Panc1 (cell line): Measurements from ENCODE around the gene GRK6. TPM values are rescaled to one million over a fixed set of nuclear protein-coding genes. Genes with fewer than 3 reads are reported as not detected.
A peak's percentile ranks its signal among the peaks of the same experiment; 100 is the strongest.

Source experiments
- ATAC-seq: fragments of 200-7000 bp; cut with Tn5 transposase; 2 replicates; pipeline ENCODE4 v1.9.1; 2020; ENCODE audit warnings: mild to moderate bottlenecking, moderate library complexity
- BruUV-seq: library from RNA; stranded (reverse); fragments of 400-500 nt; replicated peaks from 2 replicates; lab custom pipeline; 2021; lab: Mats Ljungman, UMichigan
- CTCF ChIA-PET: fragments of 300-600 bp; sonication (Branson Sonifier 250); formaldehyde crosslinking; loops from one replicate; lab custom pipeline; 2022; ENCODE audit warnings: antibody characterized with exemption; lab: Charles Lee
- POLR2A ChIA-PET: fragments of 300-600 bp; sonication (Branson Sonifier 250); formaldehyde crosslinking; loops from one replicate; lab custom pipeline; 2022; ENCODE audit warnings: antibody characterized with exemption; lab: Charles Lee
- DNase-seq: peaks from one replicate; pipeline ENCODE4 v3.0.0-alpha.2; 2010; ENCODE audit warnings: low read depth, low spot score
- H3K27ac ChIP-seq: 2 replicates; pipeline ENCODE4 v1.5.1; 2011; ENCODE audit warnings: mild to moderate bottlenecking, low read length, inconsistent platforms
- H3K27me3 ChIP-seq: fragments of 200-500 bp; sonication (Bioruptor generic); 2 replicates; pipeline ENCODE4 v1.6.0; 2014; ENCODE audit warnings: low read length, inconsistent platforms; ENCODE audit not compliant: control insufficient read depth, insufficient read depth
- H3K36me3 ChIP-seq: fragments of 200-500 bp; sonication (Bioruptor generic); 2 replicates; pipeline ENCODE4 v1.5.1; 2014; ENCODE audit warnings: inconsistent platforms, mild to moderate bottlenecking, low read length, moderate library complexity; ENCODE audit not compliant: control insufficient read depth, insufficient read depth
- H3K4me1 ChIP-seq: 2 replicates; pipeline ENCODE4 v1.5.1; 2011; ENCODE audit warnings: inconsistent platforms, mild to moderate bottlenecking, low read length, moderate library complexity; ENCODE audit not compliant: control insufficient read depth, insufficient read depth
- H3K4me3 ChIP-seq, 2 experiments: 2 replicates each; pipeline ENCODE4 v1.5.1; 2011 to 2012; ENCODE audit warnings: low read depth in 2 of 2, low read length in 2 of 2, mild to moderate bottlenecking in 2 of 2, inconsistent platforms in 1 of 2, moderate library complexity in 1 of 2
- H3K9me3 ChIP-seq: fragments of 200-500 bp; sonication (Bioruptor generic); 2 replicates; pipeline ENCODE4 v1.5.1; 2014; ENCODE audit warnings: low read depth, mild to moderate bottlenecking, inconsistent platforms, low read length, moderate library complexity; ENCODE audit not compliant: control insufficient read depth, insufficient read depth
- POLR2AphosphoS5 ChIP-seq: IDR thresholded peaks from 2 replicates; pipeline ENCODE4 v1.6.1; 2012; ENCODE audit warnings: mild to moderate bottlenecking, low read depth, low read length, moderate library complexity
- SIN3A ChIP-seq: IDR thresholded peaks from 2 replicates; pipeline ENCODE4 v1.6.1; 2012; ENCODE audit warnings: low read depth, mild to moderate bottlenecking, low read length, moderate library complexity, borderline replicate concordance; ENCODE audit not compliant: insufficient read depth
- TCF7L2 ChIP-seq: IDR thresholded peaks from 2 replicates; pipeline ENCODE4 v1.6.1; 2011; ENCODE audit warnings: mild to moderate bottlenecking, low read depth, low read length, inconsistent platforms
- in situ Hi-C: cut with HindIII; loops from 2 replicates; pipeline ENCODE4 v1.10.0; 2016; ENCODE audit warnings: low sequenced_read_pairs, low pct_unique_long_range_greater_than_20kb
- intact Hi-C: fragments of 100-400 bp; cut with micrococcal nuclease; formaldehyde crosslinking; loops from one replicate; pipeline ENCODE4 v1.10.0; 2022; ENCODE audit not compliant: unreplicated experiment
- total RNA-seq: library from RNA; stranded (reverse); gene quantifications from one replicate; pipeline ENCODE4 v1.2.1, GENCODE V29; 2021; ENCODE audit not compliant: unreplicated experiment
- TF ChIP-seq, protein P1 (sequence below), 2 experiments: IDR thresholded peaks; 2 replicates each; pipeline ENCODE4 v1.6.1; 2011 to 2012; ENCODE audit warnings: low read depth in 2 of 2, control low read depth in 1 of 2, low read length in 1 of 2, mild to moderate bottlenecking in 1 of 2, moderate library complexity in 1 of 2; ENCODE audit not compliant: insufficient read depth in 1 of 2
- TF ChIP-seq, protein P2 (sequence below): fragments of 450-650 bp; IDR thresholded peaks from 2 replicates; pipeline ENCODE4 v1.5.1; 2017; ENCODE audit warnings: mild to moderate bottlenecking

GRK6 gene
- total RNA-seq, 1 experiment from 2014 or later, result 56.1 TPM

DNA sequence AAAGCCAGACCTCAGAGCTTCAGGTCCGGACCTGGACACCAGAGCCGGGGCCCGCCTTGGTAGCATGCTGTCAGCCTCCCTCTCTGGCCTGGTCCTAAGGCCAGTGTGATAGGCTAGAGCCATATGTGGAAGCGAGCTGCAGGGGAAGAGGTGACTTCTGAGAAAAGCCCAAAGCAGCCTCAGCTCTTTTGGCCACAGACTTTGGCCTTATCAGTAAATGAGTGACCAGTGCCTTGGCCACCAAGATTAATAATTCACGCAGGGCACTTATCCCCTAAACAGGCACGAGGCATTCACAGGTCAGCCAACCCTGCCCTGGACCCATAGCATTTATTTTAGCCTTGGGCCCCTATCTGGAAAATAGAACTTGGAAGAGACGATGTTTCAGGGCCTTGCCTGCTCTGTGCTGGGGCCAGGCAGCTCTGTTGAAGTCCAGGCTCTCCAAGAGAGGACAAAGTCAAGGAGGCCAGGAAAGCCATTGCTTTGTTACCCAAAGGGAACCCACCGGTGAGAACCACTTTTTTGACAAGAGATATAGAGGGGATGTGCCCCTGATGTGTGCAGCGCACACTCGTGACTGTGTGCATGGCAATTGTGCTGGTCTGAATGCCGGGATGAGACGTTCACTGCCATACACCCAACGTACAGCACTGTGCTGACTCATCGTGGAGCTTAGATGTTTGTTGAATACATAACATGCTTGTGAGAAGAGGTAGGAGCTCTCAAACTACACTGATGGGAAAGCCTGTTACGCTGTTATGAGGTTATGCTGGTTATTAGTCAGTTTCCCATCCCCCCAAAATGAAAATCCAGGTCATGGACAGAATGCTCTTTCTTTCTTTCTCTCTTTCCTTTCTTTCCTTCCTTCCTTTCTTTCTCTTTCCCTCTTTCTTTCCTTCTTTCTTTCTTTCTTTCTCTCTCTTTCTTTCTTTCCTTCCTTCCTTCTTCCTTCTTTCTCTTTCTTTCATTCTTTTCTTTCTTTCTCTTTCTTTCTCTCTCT, 47.3 kb upstream of the GRK6 start:
- no peak overlapping the region; the same call in 1 of the 2 replicates for H3K27ac ChIP-seq
- ChIA-PET POLR2A (interaction anchor here (0.6 kb wide), 1 partner anchor 75 kb away, joined by 4 read pairs; no protein-coding TSS in a partner anchor), CTCF (interaction anchor here (0.6 to 1.7 kb wide), 2 partner anchors 10 to 66 kb away, joined by 3 to 4 read pairs; no protein-coding TSS in a partner anchor)
- no peaks in the 10 kb centered on the region for H3K9me3 ChIP-seq
- intact Hi-C loops (no loop called here), in situ Hi-C loops (no loop called here)
- no peak overlapping the region for H3K4me3 ChIP-seq
- no peak for DNase-seq
- BruUV-seq, result no TSS peak
- peaks cover 4% of the 10 kb centered on the region; the same call in 1 of the 2 replicates for H3K4me1 ChIP-seq
- H3K27me3 ChIP-seq, result no peaks in the 10 kb centered on the region
- TF ChIP-seq, protein P1, sequence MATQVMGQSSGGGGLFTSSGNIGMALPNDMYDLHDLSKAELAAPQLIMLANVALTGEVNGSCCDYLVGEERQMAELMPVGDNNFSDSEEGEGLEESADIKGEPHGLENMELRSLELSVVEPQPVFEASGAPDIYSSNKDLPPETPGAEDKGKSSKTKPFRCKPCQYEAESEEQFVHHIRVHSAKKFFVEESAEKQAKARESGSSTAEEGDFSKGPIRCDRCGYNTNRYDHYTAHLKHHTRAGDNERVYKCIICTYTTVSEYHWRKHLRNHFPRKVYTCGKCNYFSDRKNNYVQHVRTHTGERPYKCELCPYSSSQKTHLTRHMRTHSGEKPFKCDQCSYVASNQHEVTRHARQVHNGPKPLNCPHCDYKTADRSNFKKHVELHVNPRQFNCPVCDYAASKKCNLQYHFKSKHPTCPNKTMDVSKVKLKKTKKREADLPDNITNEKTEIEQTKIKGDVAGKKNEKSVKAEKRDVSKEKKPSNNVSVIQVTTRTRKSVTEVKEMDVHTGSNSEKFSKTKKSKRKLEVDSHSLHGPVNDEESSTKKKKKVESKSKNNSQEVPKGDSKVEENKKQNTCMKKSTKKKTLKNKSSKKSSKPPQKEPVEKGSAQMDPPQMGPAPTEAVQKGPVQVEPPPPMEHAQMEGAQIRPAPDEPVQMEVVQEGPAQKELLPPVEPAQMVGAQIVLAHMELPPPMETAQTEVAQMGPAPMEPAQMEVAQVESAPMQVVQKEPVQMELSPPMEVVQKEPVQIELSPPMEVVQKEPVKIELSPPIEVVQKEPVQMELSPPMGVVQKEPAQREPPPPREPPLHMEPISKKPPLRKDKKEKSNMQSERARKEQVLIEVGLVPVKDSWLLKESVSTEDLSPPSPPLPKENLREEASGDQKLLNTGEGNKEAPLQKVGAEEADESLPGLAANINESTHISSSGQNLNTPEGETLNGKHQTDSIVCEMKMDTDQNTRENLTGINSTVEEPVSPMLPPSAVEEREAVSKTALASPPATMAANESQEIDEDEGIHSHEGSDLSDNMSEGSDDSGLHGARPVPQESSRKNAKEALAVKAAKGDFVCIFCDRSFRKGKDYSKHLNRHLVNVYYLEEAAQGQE (IDR thresholded peaks at IDR 0.05; ENCODE audit: insufficient read depth in 1 of 2, low read depth in 2 of 2, low read length in 1 of 2), result no peak
- TF ChIP-seq TCF7L2 (no peak), SIN3A (no peak), POLR2AphosphoS5 (no peak)
- TF ChIP-seq, protein P2, sequence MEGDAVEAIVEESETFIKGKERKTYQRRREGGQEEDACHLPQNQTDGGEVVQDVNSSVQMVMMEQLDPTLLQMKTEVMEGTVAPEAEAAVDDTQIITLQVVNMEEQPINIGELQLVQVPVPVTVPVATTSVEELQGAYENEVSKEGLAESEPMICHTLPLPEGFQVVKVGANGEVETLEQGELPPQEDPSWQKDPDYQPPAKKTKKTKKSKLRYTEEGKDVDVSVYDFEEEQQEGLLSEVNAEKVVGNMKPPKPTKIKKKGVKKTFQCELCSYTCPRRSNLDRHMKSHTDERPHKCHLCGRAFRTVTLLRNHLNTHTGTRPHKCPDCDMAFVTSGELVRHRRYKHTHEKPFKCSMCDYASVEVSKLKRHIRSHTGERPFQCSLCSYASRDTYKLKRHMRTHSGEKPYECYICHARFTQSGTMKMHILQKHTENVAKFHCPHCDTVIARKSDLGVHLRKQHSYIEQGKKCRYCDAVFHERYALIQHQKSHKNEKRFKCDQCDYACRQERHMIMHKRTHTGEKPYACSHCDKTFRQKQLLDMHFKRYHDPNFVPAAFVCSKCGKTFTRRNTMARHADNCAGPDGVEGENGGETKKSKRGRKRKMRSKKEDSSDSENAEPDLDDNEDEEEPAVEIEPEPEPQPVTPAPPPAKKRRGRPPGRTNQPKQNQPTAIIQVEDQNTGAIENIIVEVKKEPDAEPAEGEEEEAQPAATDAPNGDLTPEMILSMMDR, result no peak
- ATAC-seq, result peak; percentile 60
- no peaks in the 10 kb centered on the region for H3K36me3 ChIP-seq

DNA sequence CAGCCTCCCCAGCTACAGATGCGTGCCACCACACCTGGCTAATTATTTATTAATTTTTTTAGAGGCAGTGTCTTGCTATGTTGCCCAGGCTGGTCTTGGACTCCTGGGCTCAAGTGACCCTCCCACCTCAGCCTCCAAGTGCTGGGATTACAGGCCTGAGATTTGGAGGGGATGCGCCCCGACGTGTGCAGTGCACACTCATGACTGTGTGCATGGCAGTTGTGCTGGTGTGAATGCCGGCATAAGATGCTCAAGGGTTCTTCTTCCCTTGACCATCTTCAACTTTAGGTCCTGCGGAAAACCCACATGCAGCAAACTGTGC, 45.7 kb upstream of the GRK6 start:
- POLR2A ChIA-PET, result no interaction called here
- no peak for DNase-seq
- CTCF ChIA-PET, result no interaction called here
- in situ Hi-C loops (no loop called here), intact Hi-C loops (no loop called here)
- H3K27ac ChIP-seq, result no peak overlapping the region
- H3K27me3 ChIP-seq, result no peaks in the 10 kb centered on the region
- peaks cover 4% of the 10 kb centered on the region; the same call in 1 of the 2 replicates for H3K4me1 ChIP-seq
- no peaks in the 10 kb centered on the region for H3K9me3 ChIP-seq
- no TSS peak for BruUV-seq
- no peak overlapping the region for H3K4me3 ChIP-seq
- H3K36me3 ChIP-seq, result no peaks in the 10 kb centered on the region
- no peak for ATAC-seq
- TF ChIP-seq TCF7L2 (no peak), POLR2AphosphoS5 (no peak)
- TF ChIP-seq, protein P1 (IDR thresholded peaks at IDR 0.05; ENCODE audit: insufficient read depth in 1 of 2, low read depth in 2 of 2, low read length in 1 of 2), result no peak
